Ishikawa (cell line): ENCODE measurements around the gene NPLOC4.
A peak's percentile ranks its signal among the peaks of the same experiment; 100 is the strongest.

Experiments used
- CEBPB ChIP-seq: IDR thresholded peaks from 2 replicates; pipeline ENCODE4 v1.6.1; 2012
- CREB1 ChIP-seq: IDR thresholded peaks from 2 replicates; pipeline ENCODE4 v1.6.1; 2012; ENCODE audit warnings: low read depth
- EP300 ChIP-seq: IDR thresholded peaks from 2 replicates; pipeline ENCODE4 v1.6.1; 2012; ENCODE audit warnings: borderline replicate concordance
- MAX ChIP-seq: IDR thresholded peaks from 2 replicates; pipeline ENCODE4 v1.6.1; 2012
- NFIC ChIP-seq: IDR thresholded peaks from 2 replicates; pipeline ENCODE4 v1.6.1; 2012
- RAD21 ChIP-seq: IDR thresholded peaks from 2 replicates; pipeline ENCODE4 v1.6.1; 2012; ENCODE audit warnings: low read depth
- REST ChIP-seq: IDR thresholded peaks from 2 replicates; pipeline ENCODE4 v1.6.1; 2012; ENCODE audit warnings: low read depth, mild to moderate bottlenecking
- TAF1 ChIP-seq: IDR thresholded peaks from 2 replicates; pipeline ENCODE4 v1.6.1; 2012; ENCODE audit warnings: low read depth, mild to moderate bottlenecking
- TCF12 ChIP-seq: IDR thresholded peaks from 2 replicates; pipeline ENCODE4 v1.6.1; 2012; ENCODE audit warnings: low read depth
- USF1 ChIP-seq: IDR thresholded peaks from 2 replicates; pipeline ENCODE4 v1.6.1; 2012

- TF ChIP-seq RAD21, result no peak
- TF ChIP-seq EP300, result no peak
- no peak for TF ChIP-seq CEBPB
- no peak for TF ChIP-seq TAF1
- TF ChIP-seq NFIC, result peak; percentile 65; the same call in 1 of the 2 replicates
- TF ChIP-seq REST, result no peak
- TF ChIP-seq CREB1, result no peak
- TF ChIP-seq TCF12, result no peak
- no peak for TF ChIP-seq MAX
- no peak for TF ChIP-seq USF1
Measured at GRCh38 chr17:81576621-81577277, 60.2 kb downstream of the NPLOC4 start.
